H1 (cell line): Measurements from ENCODE around the gene KPNA3. TPM values are rescaled to one million over a fixed set of nuclear protein-coding genes. Genes with fewer than 3 reads are reported as not detected.

Source experiments
- CTCF ChIA-PET: fragments of 300-600 bp; sonication (Branson Sonifier 250); formaldehyde crosslinking; loops from one replicate; lab custom pipeline; 2021; ENCODE audit not compliant: partially characterized antibody; lab: Charles Lee
- POLR2A ChIA-PET: fragments of 300-600 bp; sonication (Branson Sonifier 250); formaldehyde crosslinking; loops from one replicate; lab custom pipeline; 2021; ENCODE audit warnings: inconsistent platforms; ENCODE audit not compliant: partially characterized antibody; lab: Charles Lee
- DNase-seq, 2 experiments: peaks; one replicate each; pipeline versions ENCODE4 v3.0.0 to v3.0.0-alpha.2; 2010 to 2022; ENCODE audit warnings: low spot score in 2 of 2, low read depth in 1 of 2, mixed read lengths in 1 of 2
- FAIRE-seq: peaks from 2 replicates; lab custom pipeline; 2011; peaks lifted over from hg19 to GRCh38; lab: Jason Lieb, UNC
- H2AFZ ChIP-seq: 2 replicates; pipeline ENCODE4 v1.8.1; 2012; ENCODE audit warnings: low read length, inconsistent platforms
- H2AK5ac ChIP-seq: 2 replicates; pipeline ENCODE4 v1.6.1; 2013; ENCODE audit warnings: low read depth, low read length
- H2BK120ac ChIP-seq: replicated peaks from 2 replicates; pipeline ENCODE3; 2013; ENCODE audit warnings: low read depth, low read length, inconsistent platforms
- H2BK12ac ChIP-seq: 2 replicates; pipeline ENCODE4 v1.6.1; 2013; ENCODE audit warnings: low read depth, low read length
- H2BK15ac ChIP-seq: 2 replicates; pipeline ENCODE4 v1.6.1; 2013; ENCODE audit warnings: low read length
- H2BK20ac ChIP-seq: 2 replicates; pipeline ENCODE4 v1.6.1; 2013; ENCODE audit warnings: low read length
- H2BK5ac ChIP-seq: 2 replicates; pipeline ENCODE4 v1.6.1; 2013; ENCODE audit warnings: low read depth, low read length
- H3K14ac ChIP-seq: 2 replicates; pipeline ENCODE4 v1.6.1; 2013; ENCODE audit warnings: inconsistent platforms; ENCODE audit not compliant: insufficient read length
- H3K18ac ChIP-seq: 2 replicates; pipeline ENCODE4 v1.6.1; 2013; ENCODE audit warnings: low read length; ENCODE audit errors: extremely low read depth
- H3K23ac ChIP-seq: 2 replicates; pipeline ENCODE4 v1.6.1; 2013; ENCODE audit warnings: inconsistent platforms; ENCODE audit not compliant: insufficient read length
- H3K23me2 ChIP-seq: 2 replicates; pipeline ENCODE4 v1.6.1; 2013; ENCODE audit warnings: low read depth, low read length
- H3K27ac ChIP-seq: 2 replicates; pipeline ENCODE4 v1.6.1; 2011; ENCODE audit warnings: low read depth, low read length, inconsistent platforms
- H3K27me3 ChIP-seq, 4 experiments: replicated peaks in 1 of 4; 1 replicate in 1 of 4; 2 replicates in 3 of 4; pipeline versions ENCODE4 v1.6.1 to v1.8.1; 2011 to 2013; ENCODE audit warnings: low read length in 3 of 4, mild to moderate bottlenecking in 3 of 4, inconsistent platforms in 2 of 4, mixed read lengths in 2 of 4, moderate library complexity in 1 of 4; ENCODE audit not compliant: control insufficient read depth in 3 of 4, insufficient read depth in 3 of 4; ENCODE audit errors: extremely low read depth in 1 of 4
- H3K36me3 ChIP-seq, 4 experiments: 2 replicates each; pipeline versions ENCODE4 v1.6.1 to v1.8.1; 2011 to 2013; ENCODE audit warnings: mild to moderate bottlenecking in 4 of 4, low read length in 3 of 4, moderate library complexity in 2 of 4, control low read depth in 1 of 4, inconsistent platforms in 1 of 4; ENCODE audit not compliant: insufficient read depth in 4 of 4, control insufficient read depth in 2 of 4
- H3K4ac ChIP-seq: replicated peaks from 2 replicates; pipeline ENCODE3; 2013; ENCODE audit warnings: low read length, low read depth, mixed read lengths, inconsistent platforms; ENCODE audit not compliant: insufficient read length
- H3K4me1 ChIP-seq, 4 experiments: replicated peaks in 1 of 4; 1 replicate in 1 of 4; 2 replicates in 3 of 4; pipeline versions ENCODE4 v1.6.1 to v1.8.1; 2011 to 2013; ENCODE audit warnings: low read length in 3 of 4, inconsistent platforms in 2 of 4, mixed read lengths in 1 of 4; ENCODE audit not compliant: insufficient read depth in 4 of 4, control insufficient read depth in 3 of 4
- H3K4me2 ChIP-seq, 2 experiments: 2 replicates each; pipeline versions ENCODE4 v1.6.1 to v1.8.1; 2011 to 2013; ENCODE audit warnings: low read depth in 2 of 2, low read length in 2 of 2, control low read depth in 1 of 2, inconsistent platforms in 1 of 2, mild to moderate bottlenecking in 1 of 2; ENCODE audit not compliant: insufficient read depth in 1 of 2
- H3K4me3 ChIP-seq, 4 experiments: fragments of 200-600, 300-600 bp in 1 of 4; sonication (generic), shearing (Covaris generic), sonication (Bioruptor Twin) in 1 of 4; 2 replicates each; pipeline versions ENCODE4 v1.5.1 to v1.8.1; 2011 to 2016; ENCODE audit warnings: low read length in 4 of 4, low read depth in 3 of 4, control low read depth in 2 of 4, inconsistent platforms in 2 of 4, mild to moderate bottlenecking in 2 of 4, mixed read lengths in 1 of 4, moderate library complexity in 1 of 4; ENCODE audit not compliant: insufficient read depth in 2 of 4; ENCODE audit errors: extremely low read depth in 1 of 4
- H3K56ac ChIP-seq: replicated peaks from 2 replicates; pipeline ENCODE3; 2013; ENCODE audit warnings: low read depth, mild to moderate bottlenecking, mixed read lengths, low read length, inconsistent platforms; ENCODE audit not compliant: insufficient read length
- H3K79me1 ChIP-seq: 2 replicates; pipeline ENCODE4 v1.6.1; 2013; ENCODE audit warnings: low read depth, low read length, control low read depth
- H3K79me2 ChIP-seq, 2 experiments: 2 replicates each; pipeline versions ENCODE4 v1.6.1 to v1.8.1; 2012 to 2013; ENCODE audit warnings: low read length in 2 of 2, mild to moderate bottlenecking in 2 of 2, inconsistent platforms in 1 of 2; ENCODE audit not compliant: insufficient read depth in 2 of 2, control insufficient read depth in 1 of 2
- H3K9ac ChIP-seq, 4 experiments: replicated peaks in 1 of 4; 1 replicate in 1 of 4; 2 replicates in 3 of 4; pipeline versions ENCODE4 v1.6.1 to v1.8.1; 2011 to 2013; ENCODE audit warnings: low read depth in 3 of 4, low read length in 3 of 4, control low read depth in 2 of 4, mild to moderate bottlenecking in 2 of 4, moderate library complexity in 2 of 4, inconsistent platforms in 1 of 4; ENCODE audit errors: extremely low read depth in 1 of 4
- H3K9me3 ChIP-seq, 2 experiments: 2 replicates each; pipeline versions ENCODE4 v1.6.1 to v1.8.1; 2012 to 2013; ENCODE audit warnings: mild to moderate bottlenecking in 2 of 2, moderate library complexity in 2 of 2, control low read depth in 1 of 2, inconsistent platforms in 1 of 2, low read depth in 1 of 2, low read length in 1 of 2, mixed read lengths in 1 of 2; ENCODE audit not compliant: insufficient read depth in 2 of 2
- H4K20me1 ChIP-seq, 2 experiments: replicated peaks in 1 of 2; 2 replicates each; pipeline versions ENCODE3 to v1.8.1; 2011 to 2013; ENCODE audit warnings: inconsistent platforms in 2 of 2, low read length in 2 of 2, mild to moderate bottlenecking in 1 of 2; ENCODE audit not compliant: insufficient read depth in 2 of 2, control insufficient read depth in 1 of 2
- H4K5ac ChIP-seq: 2 replicates; pipeline ENCODE4 v1.6.1; 2013; ENCODE audit warnings: low read length, low read depth, mixed read lengths, inconsistent platforms; ENCODE audit not compliant: insufficient read length
- H4K8ac ChIP-seq: 2 replicates; pipeline ENCODE4 v1.8.0; 2013; ENCODE audit warnings: mild to moderate bottlenecking, moderate library complexity, low read length, inconsistent platforms; ENCODE audit not compliant: insufficient read depth; ENCODE audit errors: extremely low read depth
- H4K91ac ChIP-seq: replicated peaks from 2 replicates; pipeline ENCODE3; 2013; ENCODE audit warnings: low read length, mixed read lengths, inconsistent platforms; ENCODE audit not compliant: insufficient read length
- ASH2L ChIP-seq: fragments of 200-600, 300-600 bp; sonication (generic); IDR thresholded peaks from one replicate; pipeline ENCODE4 v1.7.1; 2017; ENCODE audit warnings: low read length
- CBX5 ChIP-seq: fragments of 300-800, 300-1000 bp; sonication (generic); IDR thresholded peaks from 2 replicates; pipeline ENCODE4 v1.7.1; 2016; ENCODE audit warnings: antibody characterized with exemption, low read length, low read depth
- CBX8 ChIP-seq: fragments of 300-800, 300-1000 bp; sonication (generic); IDR thresholded peaks from 2 replicates; pipeline ENCODE4 v1.7.1; 2016; ENCODE audit warnings: low read depth, low read length, borderline replicate concordance
- FOSL1 ChIP-seq: IDR thresholded peaks from 2 replicates; pipeline ENCODE4 v1.6.1; 2011; ENCODE audit warnings: mild to moderate bottlenecking, low read depth, low read length, moderate library complexity; ENCODE audit not compliant: insufficient read depth
- JUND ChIP-seq: IDR thresholded peaks from 2 replicates; pipeline ENCODE4 v1.6.1; 2011; ENCODE audit warnings: mild to moderate bottlenecking, improper control_type of control experiment, low read length
- NRF1 ChIP-seq: IDR thresholded peaks from 2 replicates; pipeline ENCODE4 v1.6.1; 2011; ENCODE audit warnings: mild to moderate bottlenecking, low read depth, low read length, improper control_type of control experiment
- RNF2 ChIP-seq: fragments of 200-900, 300-1000 bp; sonication (generic); IDR thresholded peaks from 2 replicates; pipeline ENCODE4 v1.7.1; 2016; ENCODE audit warnings: borderline replicate concordance, low read depth, mild to moderate bottlenecking, antibody characterized with exemption, low read length; ENCODE audit not compliant: poor library complexity, severe bottlenecking; ENCODE audit errors: missing control alignments
- SIN3A ChIP-seq, 2 experiments: IDR thresholded peaks in 1 of 2; conservative IDR thresholded peaks in 1 of 2; 2 replicates each; pipeline ENCODE4 v1.6.1; 2011 to 2012; ENCODE audit warnings: low read length in 2 of 2, improper control_type of control experiment in 1 of 2, low read depth in 1 of 2, mild to moderate bottlenecking in 1 of 2
- SP2 ChIP-seq: IDR thresholded peaks from 2 replicates; pipeline ENCODE4 v1.6.1; 2012; ENCODE audit warnings: mild to moderate bottlenecking, low read length, inconsistent platforms
- TCF12 ChIP-seq: IDR thresholded peaks from 2 replicates; pipeline ENCODE4 v1.6.1; 2011; ENCODE audit warnings: low read depth, mild to moderate bottlenecking, low read length
- YY1 ChIP-seq: IDR thresholded peaks from 2 replicates; pipeline ENCODE4 v1.6.1; 2011; ENCODE audit warnings: low read depth, mild to moderate bottlenecking, low read length
- ZNF274 ChIP-seq: IDR thresholded peaks from 2 replicates; pipeline ENCODE4 v1.7.0; 2012; ENCODE audit warnings: low read length, borderline replicate concordance; ENCODE audit errors: extremely low read depth
- WGBS, 2 experiments: shearing (Covaris generic) in 1 of 2; methylation state at CpG; one replicate each; pipeline versions ENCODE4 v1.1.6 to v1.1.7; 2013 to 2015; ENCODE audit warnings: low lambda C conversion rate in 2 of 2, mixed read lengths in 2 of 2, inconsistent platforms in 1 of 2, low coverage in 1 of 2, missing lambda C conversion rate in 1 of 2; ENCODE audit not compliant: insufficient replicate concordance in 2 of 2, insufficient coverage in 1 of 2, insufficient read length in 1 of 2; ENCODE audit errors: extremely low coverage in 1 of 2, missing lambda C conversion rate in 1 of 2; 5-methylcytosine and 5-hydroxymethylcytosine counted together
- polyA plus RNA-seq, 7 experiments: library from polyadenylated mRNA; depleted of rRNA in 3 of 7; stranded (reverse) in 5 of 7; unstranded in 2 of 7; fragments of >200 nt in 5 of 7; fragments of 200-250 nt in 2 of 7; gene quantifications; 1 replicate in 5 of 7; 2 replicates in 1 of 7; 4 replicates in 1 of 7; pipeline versions ENCODE4 v1.2.1 to v1.2.3, GENCODE V29; 2011 to 2013; ENCODE audit warnings: missing spikeins in 2 of 7, mixed read lengths in 2 of 7
- total RNA-seq: library from RNA; stranded (reverse); fragmentation: NEBNext Ultra II Directional; extraction: Animal tissue kit (Norgen Biotek cat#: 25700); gene quantifications from 2 replicates; pipeline ENCODE4 v1.2.1, GENCODE V29; 2021

Gene KPNA3
- total and polyA plus RNA-seq, 2 of the 8 experiments (the other 6 are each of a cell fraction or from before 2014, with no cell fraction given): 21.4 to 63.2 TPM

GRCh38 chr13:49831455-49831854, 39.0 kb upstream of the KPNA3 start:
- Histone ChIP-seq H2BK20ac (no peak overlapping the region), H3K27ac (no peak overlapping the region), H3K23ac (no peak overlapping the region), H3K27me3 (no peaks in the 10 kb centered on the region), H2BK120ac (no peak overlapping the region), H3K4me2 (no peak overlapping the region), H3K4me3 (no peak overlapping the region), H3K9me3 (no peaks in the 10 kb centered on the region), H3K56ac (no peak overlapping the region), H4K8ac (no peak overlapping the region), H3K14ac (no peak overlapping the region), H3K4me1 (no peaks in the 10 kb centered on the region), H2BK5ac (no peak overlapping the region), H2BK12ac (no peak overlapping the region), H3K36me3 (no peaks in the 10 kb centered on the region), H4K91ac (no peak overlapping the region), H3K23me2 (no peaks in the 10 kb centered on the region), H2BK15ac (no peak overlapping the region), H2AFZ (no peak overlapping the region), H3K79me2 (no peaks in the 10 kb centered on the region), H3K4ac (no peak overlapping the region), H3K9ac (no peak overlapping the region), H3K79me1 (no peaks in the 10 kb centered on the region), H2AK5ac (no peak overlapping the region), H3K18ac (no peak overlapping the region), H4K20me1 (no peaks in the 10 kb centered on the region), H4K5ac (no peak overlapping the region)
- FAIRE-seq (no peak), DNase-seq (no peak)
- 86% methylated on average over 4 of the region's 4 CpGs; no CpG with 5 or more reads in 1 of the 2 experiments for WGBS, 2 experiments
- POLR2A ChIA-PET: no interaction called here
- CTCF ChIA-PET: interaction anchor here (0.7 to 1.2 kb wide), 2 partner anchors 11 to 147 kb away, joined by 3 to 4 read pairs; no protein-coding TSS in a partner anchor
- TF ChIP-seq RNF2: no peak
- TF ChIP-seq NRF1: no peak
- no peak for TF ChIP-seq ASH2L
- TF ChIP-seq JUND: no peak
- TF ChIP-seq ZNF274: no peak
- TF ChIP-seq SP2: no peak
- no peak for TF ChIP-seq CBX8
- TF ChIP-seq TCF12: no peak
- TF ChIP-seq FOSL1: no peak
- no peak for TF ChIP-seq SIN3A (conservative IDR thresholded peaks at IDR 0.05 in 1 of 2, IDR thresholded peaks at IDR 0.05 in 1 of 2; ENCODE audit: low read depth in 1 of 2, low read length in 2 of 2)
- TF ChIP-seq CBX5: no peak
- TF ChIP-seq YY1: no peak
